ENCODE data around the gene LPCAT1. TPM values are rescaled to one million over a fixed set of nuclear protein-coding genes. Genes with fewer than 3 reads are reported as not detected.

LPCAT1 gene
- total RNA-seq, 1 donor from 2014 or later: 25.3 TPM

GRCh38 chr5:1535646-1536045 lies 11.9 kb upstream of the LPCAT1 start:
- no peak for DNase-seq (ENCODE audit: low read depth)
- FAIRE-seq: no peak
- Histone ChIP-seq H3K27me3 (ENCODE audit: control insufficient read depth, insufficient read depth, low read length) (peaks cover 6% of the 10 kb centered on the region), H3K36me3 (ENCODE audit: control insufficient read depth, insufficient read depth, low read length) (no peaks in the 10 kb centered on the region), H3K4me3 (ENCODE audit: low read depth, low read length) (no peak overlapping the region)
- TF ChIP-seq, protein P1, sequence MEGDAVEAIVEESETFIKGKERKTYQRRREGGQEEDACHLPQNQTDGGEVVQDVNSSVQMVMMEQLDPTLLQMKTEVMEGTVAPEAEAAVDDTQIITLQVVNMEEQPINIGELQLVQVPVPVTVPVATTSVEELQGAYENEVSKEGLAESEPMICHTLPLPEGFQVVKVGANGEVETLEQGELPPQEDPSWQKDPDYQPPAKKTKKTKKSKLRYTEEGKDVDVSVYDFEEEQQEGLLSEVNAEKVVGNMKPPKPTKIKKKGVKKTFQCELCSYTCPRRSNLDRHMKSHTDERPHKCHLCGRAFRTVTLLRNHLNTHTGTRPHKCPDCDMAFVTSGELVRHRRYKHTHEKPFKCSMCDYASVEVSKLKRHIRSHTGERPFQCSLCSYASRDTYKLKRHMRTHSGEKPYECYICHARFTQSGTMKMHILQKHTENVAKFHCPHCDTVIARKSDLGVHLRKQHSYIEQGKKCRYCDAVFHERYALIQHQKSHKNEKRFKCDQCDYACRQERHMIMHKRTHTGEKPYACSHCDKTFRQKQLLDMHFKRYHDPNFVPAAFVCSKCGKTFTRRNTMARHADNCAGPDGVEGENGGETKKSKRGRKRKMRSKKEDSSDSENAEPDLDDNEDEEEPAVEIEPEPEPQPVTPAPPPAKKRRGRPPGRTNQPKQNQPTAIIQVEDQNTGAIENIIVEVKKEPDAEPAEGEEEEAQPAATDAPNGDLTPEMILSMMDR (IDR thresholded peaks at IDR 0.05; ENCODE audit: insufficient read depth, low read length, severe bottlenecking): no peak

DNA sequence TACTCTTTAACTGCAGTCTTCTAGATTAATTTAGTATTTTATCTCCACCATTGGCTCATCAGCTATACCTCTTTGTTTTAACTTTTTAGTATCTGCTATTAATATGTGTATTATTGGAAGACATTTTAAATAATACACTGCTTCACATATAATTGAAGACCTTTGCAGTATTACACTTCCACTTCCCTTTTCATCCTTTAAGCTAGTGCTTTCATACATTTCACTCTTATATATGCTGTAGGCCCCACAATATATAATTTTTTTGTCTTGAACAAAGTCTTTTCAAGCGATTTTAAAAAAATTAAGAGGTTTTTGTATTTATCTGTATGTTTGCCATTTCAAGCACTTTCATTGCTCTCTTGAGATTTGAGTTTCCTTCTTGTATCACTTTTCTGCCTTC lies 8.6 kb upstream of the LPCAT1 start:
- H3K4me3 ChIP-seq (ENCODE audit: low read depth, low read length): no peak overlapping the region
- TF ChIP-seq, protein P1 (IDR thresholded peaks at IDR 0.05; ENCODE audit: insufficient read depth, low read length, severe bottlenecking): no peak
- H3K27me3 ChIP-seq (ENCODE audit: control insufficient read depth, insufficient read depth, low read length): peaks cover 6% of the 10 kb centered on the region
- DNase-seq (ENCODE audit: low read depth) (no peak), FAIRE-seq (no peak)
- H3K36me3 ChIP-seq (ENCODE audit: control insufficient read depth, insufficient read depth, low read length): no peaks in the 10 kb centered on the region

- Histone ChIP-seq H3K36me3 (ENCODE audit: control insufficient read depth, insufficient read depth, low read length) (no peaks in the 10 kb centered on the region), H3K27me3 (ENCODE audit: control insufficient read depth, insufficient read depth, low read length) (peaks cover 2% of the 10 kb centered on the region), H3K4me3 (ENCODE audit: low read depth, low read length) (no peak overlapping the region)
- FAIRE-seq (no peak), DNase-seq (ENCODE audit: low read depth) (no peak)
- TF ChIP-seq, protein P1 (IDR thresholded peaks at IDR 0.05; ENCODE audit: insufficient read depth, low read length, severe bottlenecking): no peak
Measured at GRCh38 chr5:1529498-1529897, 5.7 kb upstream of the LPCAT1 start.

DNA sequence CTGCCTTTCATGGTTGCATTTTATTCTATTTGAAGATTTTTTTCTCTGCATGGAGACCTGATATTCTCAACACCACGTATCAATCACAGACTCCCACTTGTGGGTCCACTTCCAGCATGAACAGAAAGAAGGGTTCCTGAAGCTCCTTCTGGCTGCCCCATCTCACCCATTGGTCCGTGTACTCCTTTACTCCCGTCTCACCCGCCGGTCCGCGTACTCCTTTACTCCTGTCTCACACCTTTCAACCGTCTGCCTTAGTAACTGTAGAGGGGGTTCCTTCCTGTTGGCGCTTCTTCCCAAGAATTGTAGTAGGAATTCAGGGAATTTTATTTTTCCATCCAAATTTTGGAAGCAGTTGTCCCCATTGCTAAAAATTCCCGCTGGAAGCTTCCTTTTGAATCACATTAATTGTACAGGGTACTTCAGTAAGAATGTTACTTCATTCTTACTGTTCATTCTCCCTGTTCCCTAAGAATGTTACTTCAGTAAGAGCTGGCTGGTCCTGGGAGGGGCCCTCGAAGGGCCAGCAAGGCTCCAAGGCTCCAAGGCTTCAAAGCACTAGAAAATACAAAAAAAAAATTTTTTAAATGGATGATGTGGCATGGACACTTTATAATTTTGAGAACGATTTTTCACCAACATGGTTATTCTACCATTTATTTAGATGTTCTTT lies 3.9 kb upstream of the LPCAT1 start:
- DNase-seq (ENCODE audit: low read depth) (no peak), FAIRE-seq (no peak)
- TF ChIP-seq, protein P1 (IDR thresholded peaks at IDR 0.05; ENCODE audit: insufficient read depth, low read length, severe bottlenecking): no peak
- no peaks in the 10 kb centered on the region for H3K27me3 ChIP-seq (ENCODE audit: control insufficient read depth, insufficient read depth, low read length)
- no peaks in the 10 kb centered on the region for H3K36me3 ChIP-seq (ENCODE audit: control insufficient read depth, insufficient read depth, low read length)
- H3K4me3 ChIP-seq (ENCODE audit: low read depth, low read length): no peak overlapping the region

GRCh38 chr5:1526681-1527131 lies 2.9 kb upstream of the LPCAT1 start:
- Histone ChIP-seq H3K4me3 (ENCODE audit: low read depth, low read length) (no peak overlapping the region), H3K27me3 (ENCODE audit: control insufficient read depth, insufficient read depth, low read length) (no peaks in the 10 kb centered on the region), H3K36me3 (ENCODE audit: control insufficient read depth, insufficient read depth, low read length) (no peaks in the 10 kb centered on the region)
- TF ChIP-seq, protein P1 (IDR thresholded peaks at IDR 0.05; ENCODE audit: insufficient read depth, low read length, severe bottlenecking): no peak
- DNase-seq (ENCODE audit: low read depth) (no peak), FAIRE-seq (no peak)

DNA sequence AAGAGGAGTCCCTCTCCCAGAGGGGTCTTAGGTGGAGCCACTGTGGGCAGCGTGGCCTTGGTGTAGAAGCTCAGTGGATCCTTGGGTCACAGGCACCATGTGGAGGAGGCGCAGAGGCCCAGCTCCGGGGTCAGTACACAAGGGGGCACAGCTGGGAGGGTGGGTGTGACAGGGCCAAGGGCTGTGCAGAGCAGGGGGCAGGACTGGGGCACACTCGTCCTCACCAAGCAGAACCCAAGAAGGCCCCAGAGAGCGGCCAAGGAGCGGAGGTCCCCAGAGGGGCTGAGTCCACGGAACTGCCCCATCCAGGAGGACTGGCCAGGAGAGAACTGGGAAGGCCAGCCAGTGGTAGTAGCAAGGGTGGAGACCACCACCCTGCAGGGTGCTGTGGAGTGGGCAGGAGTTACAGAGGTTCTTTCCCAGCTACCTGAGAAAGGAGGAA lies 2.5 kb upstream of the LPCAT1 start:
- no peaks in the 10 kb centered on the region for H3K27me3 ChIP-seq (ENCODE audit: control insufficient read depth, insufficient read depth, low read length)
- TF ChIP-seq, protein P1 (IDR thresholded peaks at IDR 0.05; ENCODE audit: insufficient read depth, low read length, severe bottlenecking): no peak
- no peak for DNase-seq (ENCODE audit: low read depth)
- FAIRE-seq: no peak
- H3K4me3 ChIP-seq (ENCODE audit: low read depth, low read length): no peak overlapping the region
- H3K36me3 ChIP-seq (ENCODE audit: control insufficient read depth, insufficient read depth, low read length): no peaks in the 10 kb centered on the region

All from bronchial epithelial cell (primary cell).